ENCODE results near the gene CAMKV.

CAMKV gene

GRCh38 chr3:49895791-49896190 is 26.1 kb upstream of the CAMKV start:
- no peak for DNase-seq

DNA sequence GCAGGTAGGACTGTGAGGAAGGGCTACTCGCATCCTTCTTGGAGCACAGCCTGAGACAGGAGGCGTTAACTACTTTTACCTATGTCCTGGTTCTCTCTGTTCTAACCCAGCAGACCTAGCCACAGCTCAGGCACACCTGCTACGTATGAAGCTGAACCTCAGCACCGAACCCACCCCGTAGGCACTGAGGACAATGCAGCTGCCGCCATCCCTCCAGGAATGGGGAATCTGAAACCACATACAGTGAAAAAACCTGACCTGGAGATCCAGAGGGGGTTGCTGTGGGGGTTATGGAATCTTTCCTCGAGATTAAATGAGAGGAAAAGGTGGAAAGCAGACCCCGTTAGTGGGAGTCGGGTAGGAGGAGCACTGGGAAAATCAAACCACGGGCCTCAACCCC is 19.6 kb upstream of the CAMKV start:
- DNase-seq, result no peak

DNA sequence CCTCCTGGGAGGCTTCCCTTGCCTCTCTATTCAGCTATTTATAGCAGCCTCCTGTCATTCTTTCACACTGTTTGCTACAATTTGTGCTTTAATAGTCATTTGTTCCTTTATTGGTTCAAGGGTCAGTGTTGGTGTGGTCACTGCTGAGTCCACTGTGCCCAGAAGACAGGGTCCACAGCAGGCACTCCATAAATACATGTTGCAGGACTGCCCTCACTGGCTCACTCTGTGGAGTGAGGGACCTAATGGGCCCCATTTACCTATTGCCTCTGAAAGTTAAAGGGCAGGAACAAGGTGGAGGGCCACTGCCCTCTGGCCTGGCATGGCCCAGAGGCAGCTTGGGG is 17.2 kb upstream of the CAMKV start:
- DNase-seq, result no peak

DNA sequence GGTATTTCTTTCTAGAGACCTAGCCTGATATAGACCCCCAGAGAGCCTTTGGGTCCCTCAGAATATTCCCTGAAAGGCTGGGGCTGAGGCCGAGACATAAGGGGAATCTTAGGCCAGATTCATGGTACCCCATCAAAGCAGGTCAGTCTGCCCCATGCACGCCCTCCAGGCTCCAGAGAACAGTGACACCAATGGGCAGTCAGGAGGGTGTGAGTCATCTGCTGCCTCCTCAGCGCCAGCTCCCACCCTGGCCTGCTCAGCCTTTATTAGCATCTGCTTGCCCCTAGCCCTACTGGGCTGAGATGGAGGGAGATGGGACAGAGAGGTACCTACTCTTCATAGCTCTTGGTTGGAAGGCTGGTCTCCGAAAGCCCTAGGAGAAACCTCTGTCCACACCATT is 14.3 kb upstream of the CAMKV start:
- DNase-seq, result no peak

GRCh38 chr3:49882166-49882565 is 12.5 kb upstream of the CAMKV start:
- DNase-seq, result no peak

DNA sequence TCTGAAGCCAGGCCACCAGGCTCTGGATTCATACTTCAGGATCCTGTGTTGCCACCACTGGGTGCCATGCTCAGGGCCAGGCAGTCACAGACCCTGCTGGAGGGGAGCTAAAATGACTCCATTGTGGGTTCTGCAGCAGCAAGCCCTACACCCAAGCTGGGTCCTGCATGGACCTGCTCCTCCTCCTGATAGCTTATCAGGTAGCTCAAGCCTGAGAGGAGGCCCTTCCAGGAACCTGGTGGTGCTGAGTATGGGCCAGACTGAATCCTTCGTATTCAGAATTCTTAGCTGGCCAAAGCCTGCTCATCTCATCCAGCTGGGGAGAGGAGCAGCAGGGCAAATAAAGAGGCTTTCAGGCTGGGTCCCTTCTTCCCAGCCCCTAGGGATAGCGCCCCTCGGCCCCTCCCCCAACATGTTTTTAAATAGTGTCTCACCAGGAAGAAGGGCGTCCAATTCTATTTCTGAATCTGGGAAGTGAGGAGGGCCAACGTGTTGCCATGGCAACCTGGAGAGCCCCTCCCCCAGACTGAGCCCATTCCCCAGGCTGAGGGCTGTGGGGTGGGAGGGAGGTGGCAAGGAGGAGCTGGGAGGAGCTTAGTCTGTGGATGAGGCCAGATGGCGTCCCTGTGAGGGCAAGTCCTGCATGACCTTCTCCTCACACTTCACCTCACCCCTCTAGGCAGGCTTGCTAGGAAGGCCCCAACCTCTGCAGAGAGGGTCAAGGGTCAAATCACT is 11.0 kb upstream of the CAMKV start:
- no peak for DNase-seq

DNA sequence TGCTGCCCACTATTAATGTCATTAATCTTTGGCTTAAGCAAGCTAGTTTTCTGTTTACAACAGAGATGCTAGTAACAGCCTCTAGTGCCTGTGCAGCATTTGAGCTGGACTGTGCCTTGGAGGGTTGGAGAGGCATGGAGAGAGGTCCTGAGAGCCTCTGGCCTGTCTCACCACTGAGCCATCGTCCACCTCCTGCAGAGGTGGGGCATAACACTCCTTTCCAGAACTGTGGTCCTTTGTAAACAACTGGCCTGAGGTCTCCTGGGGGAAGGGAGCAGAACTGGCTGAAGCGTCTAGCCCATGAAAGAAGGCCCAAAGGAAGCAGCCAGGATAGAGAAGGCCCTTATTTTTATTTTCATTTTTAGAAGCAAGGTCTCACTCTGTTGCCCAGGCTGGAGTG is 10.0 kb upstream of the CAMKV start:
- no peak for DNase-seq

DNA sequence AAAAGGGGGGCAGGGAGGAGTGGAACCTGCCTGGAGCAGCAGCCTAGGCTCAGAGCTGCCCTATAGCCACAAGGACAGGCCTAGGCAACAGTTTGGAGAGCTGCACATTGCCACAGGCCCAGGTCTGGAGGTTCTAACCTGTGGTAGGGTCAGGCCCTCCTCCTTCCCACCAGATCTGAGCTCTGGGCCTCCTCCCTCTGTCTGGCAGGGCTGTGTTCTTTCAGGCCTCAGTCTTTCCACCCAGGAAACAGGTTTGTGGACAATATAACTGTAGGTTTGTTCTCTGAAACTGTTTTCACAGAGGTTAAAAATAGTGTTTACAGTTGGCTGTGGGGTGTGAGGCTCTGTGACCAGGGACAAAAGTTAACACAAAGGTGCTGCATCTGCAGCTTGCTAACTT is 9.0 kb upstream of the CAMKV start:
- DNase-seq, result no peak

DNA sequence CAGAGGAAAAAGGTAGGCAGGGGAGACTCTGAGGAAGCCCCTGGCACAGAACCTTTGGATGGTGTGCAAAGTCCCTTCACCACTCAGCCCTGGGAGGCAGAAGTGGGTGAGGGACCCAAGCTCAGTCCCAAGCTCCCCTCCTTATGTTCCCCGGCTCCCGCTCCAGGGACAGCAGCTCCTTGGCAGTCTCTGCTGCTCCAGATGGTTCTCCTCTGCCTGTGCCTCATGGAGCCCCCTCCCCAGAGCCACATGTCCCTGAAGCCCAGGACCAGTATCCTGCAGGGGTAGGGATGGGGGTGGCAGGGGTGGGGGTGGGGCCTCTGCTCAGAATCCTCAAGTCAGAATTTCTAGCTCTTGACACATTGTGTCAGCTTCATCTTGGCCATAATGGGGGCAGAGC is 8.0 kb upstream of the CAMKV start:
- no peak for DNase-seq

DNA sequence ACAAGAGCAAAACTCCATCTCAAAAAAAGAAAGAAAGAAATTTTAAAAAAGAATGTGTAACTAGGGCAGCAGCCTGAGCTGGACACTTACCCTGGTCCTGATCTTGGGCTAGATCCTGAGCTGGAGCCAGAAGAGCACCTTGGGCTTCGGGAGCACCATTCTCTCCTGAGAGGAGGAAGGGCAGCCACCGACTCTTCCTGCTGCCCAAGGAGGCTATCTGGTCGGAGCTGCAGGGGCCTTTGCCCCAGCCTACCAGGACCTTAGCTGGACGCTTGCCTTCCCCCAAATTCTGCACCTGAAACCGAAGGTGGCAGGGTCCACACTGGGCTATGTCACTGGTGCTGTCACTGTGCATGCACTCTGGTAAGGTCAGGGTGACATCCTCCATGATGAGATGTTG is 6.9 kb upstream of the CAMKV start:
- DNase-seq, result no peak

- no peak for DNase-seq
Measured at GRCh38 chr3:49873623-49874022, 3.9 kb upstream of the CAMKV start.

- DNase-seq, result no peak
Measured at GRCh38 chr3:49872801-49873281, 3.1 kb upstream of the CAMKV start.

DNA sequence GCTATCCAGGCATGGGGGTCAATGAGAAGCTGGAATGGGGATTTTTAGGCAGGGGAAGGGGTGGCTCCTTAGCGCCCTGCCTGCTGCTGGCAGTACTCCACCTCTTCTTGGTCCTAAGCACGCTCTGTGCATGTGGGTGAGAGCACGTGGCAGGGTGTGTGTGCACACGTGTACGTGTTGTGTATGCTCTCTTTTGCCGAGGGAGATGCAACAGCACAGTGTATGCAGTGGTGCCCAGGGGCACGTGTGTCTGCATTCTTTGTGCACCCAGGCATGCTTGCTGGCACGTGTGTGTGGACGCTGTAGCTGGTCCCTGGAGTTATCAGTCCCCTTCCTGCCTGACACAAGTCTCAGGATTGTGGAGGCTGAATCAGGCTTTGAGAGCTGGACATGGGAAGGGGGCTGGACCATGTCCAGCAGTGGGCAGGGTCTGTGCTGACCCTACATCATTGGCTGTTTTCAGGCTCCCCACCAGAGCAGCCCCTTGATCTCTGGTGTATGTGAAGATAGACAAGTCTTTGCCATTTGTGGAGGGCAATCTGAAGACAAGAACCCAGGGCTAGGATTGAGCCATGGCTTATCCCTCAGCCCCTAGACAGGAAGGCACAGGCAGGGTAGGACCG is 1.9 kb upstream of the CAMKV start:
- DNase-seq, result no peak

DNA sequence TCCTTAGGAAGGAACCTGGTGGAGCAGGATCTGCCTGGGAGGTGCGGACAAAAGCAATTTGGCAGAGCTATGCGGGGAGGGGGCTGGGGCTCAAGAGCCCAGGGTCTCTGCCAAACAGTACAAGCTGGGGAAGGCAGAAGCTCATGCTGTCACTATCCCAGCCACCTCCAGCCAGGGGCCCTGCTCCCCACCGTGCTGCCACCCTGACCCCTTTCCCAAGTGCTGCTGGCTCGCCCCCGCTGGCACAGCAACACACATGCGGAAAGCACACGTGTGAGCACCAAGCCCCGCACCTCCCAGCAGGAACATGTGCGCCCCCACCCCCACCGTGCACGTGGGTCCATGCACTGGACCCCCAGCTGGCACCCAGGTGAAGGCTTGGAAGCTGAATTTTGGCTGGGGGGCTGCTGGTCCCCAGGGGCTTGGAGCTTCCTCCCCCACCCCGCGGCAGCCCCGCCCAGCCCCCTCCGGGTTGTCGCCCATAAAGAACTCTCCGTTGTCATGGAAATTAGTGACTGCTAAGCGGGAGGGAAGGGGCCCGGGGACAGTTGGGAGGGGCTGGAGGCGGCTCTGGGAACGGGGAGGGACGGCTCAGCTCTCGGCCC is 742 bp downstream of the CAMKV start:
- DNase-seq, result no peak

- no peak for DNase-seq
Measured at GRCh38 chr3:49867871-49868321, 1.8 kb downstream of the CAMKV start.

DNA sequence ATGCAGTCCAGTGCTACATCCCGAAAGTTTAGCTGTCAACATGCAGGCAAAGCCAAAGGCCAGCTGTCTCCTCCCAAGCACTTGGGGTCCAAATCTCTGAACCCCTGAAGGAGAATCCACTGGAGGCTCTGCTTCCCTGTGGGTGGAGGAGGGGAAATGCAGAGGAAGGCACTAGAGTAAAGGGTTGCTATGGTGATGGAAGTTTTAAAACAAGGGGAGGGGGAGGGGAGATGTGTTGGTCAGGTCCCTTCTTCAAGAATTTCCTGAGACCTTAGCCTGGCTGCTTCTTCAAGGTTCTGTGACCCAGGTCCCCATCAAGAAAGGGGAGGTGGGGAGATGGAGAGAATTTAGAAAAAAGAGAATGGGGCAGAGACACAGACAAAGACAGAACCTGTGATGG is 2.3 kb downstream of the CAMKV start:
- no peak for DNase-seq

GRCh38 chr3:49865198-49865784 is 4.4 kb downstream of the CAMKV start:
- DNase-seq, result no peak

DNA sequence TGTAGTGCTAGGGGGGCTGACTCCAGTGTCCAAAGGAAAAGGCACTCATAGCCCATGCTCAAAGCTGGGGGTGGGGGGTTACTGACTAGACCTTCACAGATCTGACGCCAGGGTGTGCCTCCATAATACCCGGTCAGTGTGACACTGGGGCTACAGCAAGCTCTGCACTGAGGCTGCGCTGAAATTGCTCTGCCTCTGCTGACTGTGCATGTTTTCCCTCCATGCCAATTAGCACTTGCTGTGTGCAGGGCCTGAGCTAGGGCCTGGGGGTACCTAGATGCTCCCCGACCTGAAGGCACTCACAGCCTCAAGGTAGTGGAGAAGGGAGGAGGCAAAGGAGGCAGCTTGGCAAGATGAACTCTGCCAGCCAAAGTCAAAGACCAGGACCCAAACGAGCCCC is 5.2 kb downstream of the CAMKV start:
- DNase-seq, result no peak

DNA sequence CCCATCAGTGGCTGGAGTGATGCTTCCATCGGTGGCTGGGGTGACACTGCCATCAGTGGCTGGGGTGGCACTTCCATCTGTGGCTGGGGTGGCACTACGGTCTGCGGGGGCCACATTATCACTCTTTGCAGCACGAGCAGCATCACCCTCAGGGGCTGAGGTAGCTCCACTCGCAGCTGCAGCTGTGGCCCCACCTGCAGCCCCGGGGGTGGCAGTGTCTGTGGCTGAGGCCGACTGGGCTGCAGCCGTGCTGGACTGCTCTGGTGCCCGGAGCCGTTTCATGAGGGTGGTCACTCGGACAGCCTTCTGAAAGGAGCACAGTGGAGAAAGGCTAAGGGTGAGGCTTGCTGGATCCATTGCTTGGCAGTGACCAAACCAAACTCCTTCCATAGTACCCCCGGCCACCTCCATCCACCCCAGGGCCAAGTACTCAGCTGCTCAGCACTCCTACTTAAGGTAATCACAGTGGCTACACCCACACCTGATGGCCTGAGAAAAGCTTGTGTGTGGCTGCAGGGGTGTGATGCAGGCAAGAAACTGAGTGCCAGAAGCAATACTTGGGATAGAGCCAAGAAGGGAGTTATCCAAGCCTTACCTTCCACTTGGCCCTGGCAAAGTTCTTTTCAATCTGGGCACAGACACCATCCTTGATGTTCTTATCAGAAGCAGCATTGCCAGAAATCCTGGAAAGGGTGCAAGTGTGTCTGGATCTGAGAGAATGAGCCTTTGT is 10.0 kb downstream of the CAMKV start:
- no peak for DNase-seq

GRCh38 chr3:49856181-49857005 is 13.3 kb downstream of the CAMKV start, which contains the start of gene TRAIP:
Gene TRAIP (minus strand): TSS chr3:49856564. CDS start chr3:49856453, 111 bp downstream.
- DNase-seq, result peak; percentile 75

- DNase-seq, result no peak
Measured at GRCh38 chr3:49855662-49856061, 14.0 kb downstream of the CAMKV start.

GRCh38 chr3:49845694-49846093 is 24.0 kb downstream of the CAMKV start:
- no peak for DNase-seq

Measured in NCI-H748 treated with DMSO at 0.1 percent for 48 hours (cell line).